Tibial nerve (tissue), 3 donors: ENCODE results near the gene TSEN15.

Experiments used
- POLR2A ChIP-seq, 2 donors: fragments of 450-650 bp; IDR thresholded peaks; one replicate each; pipeline ENCODE4 v1.6.1; 2017; ENCODE audit warnings: antibody characterized with exemption in 2 of 2, mild to moderate bottlenecking in 2 of 2, moderate library complexity in 2 of 2
- TF ChIP-seq, protein P1 (sequence below), 5 experiments: fragments of 200-600 bp in 3 of 5; fragments of 450-650 bp in 2 of 5; sonication (generic) in 3 of 5; IDR thresholded peaks; one replicate each; pipeline ENCODE4 v1.5.1; 2016 to 2019; ENCODE audit warnings: antibody characterized with exemption in 5 of 5, mild to moderate bottlenecking in 3 of 5, moderate library complexity in 2 of 5

GRCh38 chr1:184053881-184054280 lies 2.4 kb downstream of the TSEN15 start:
- TF ChIP-seq, protein P1, sequence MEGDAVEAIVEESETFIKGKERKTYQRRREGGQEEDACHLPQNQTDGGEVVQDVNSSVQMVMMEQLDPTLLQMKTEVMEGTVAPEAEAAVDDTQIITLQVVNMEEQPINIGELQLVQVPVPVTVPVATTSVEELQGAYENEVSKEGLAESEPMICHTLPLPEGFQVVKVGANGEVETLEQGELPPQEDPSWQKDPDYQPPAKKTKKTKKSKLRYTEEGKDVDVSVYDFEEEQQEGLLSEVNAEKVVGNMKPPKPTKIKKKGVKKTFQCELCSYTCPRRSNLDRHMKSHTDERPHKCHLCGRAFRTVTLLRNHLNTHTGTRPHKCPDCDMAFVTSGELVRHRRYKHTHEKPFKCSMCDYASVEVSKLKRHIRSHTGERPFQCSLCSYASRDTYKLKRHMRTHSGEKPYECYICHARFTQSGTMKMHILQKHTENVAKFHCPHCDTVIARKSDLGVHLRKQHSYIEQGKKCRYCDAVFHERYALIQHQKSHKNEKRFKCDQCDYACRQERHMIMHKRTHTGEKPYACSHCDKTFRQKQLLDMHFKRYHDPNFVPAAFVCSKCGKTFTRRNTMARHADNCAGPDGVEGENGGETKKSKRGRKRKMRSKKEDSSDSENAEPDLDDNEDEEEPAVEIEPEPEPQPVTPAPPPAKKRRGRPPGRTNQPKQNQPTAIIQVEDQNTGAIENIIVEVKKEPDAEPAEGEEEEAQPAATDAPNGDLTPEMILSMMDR (IDR thresholded peaks at IDR 0.05): no peak
- no peak for TF ChIP-seq POLR2A (IDR thresholded peaks at IDR 0.05)
